ENCODE results near the gene CTNND2. TPM values are rescaled to one million over a fixed set of nuclear protein-coding genes. Genes with fewer than 3 reads are reported as not detected.

The CTNND2 gene
- total and polyA plus RNA-seq, 9 of the 15 experiments (the other 6 are each of a cell fraction or from before 2014, with no cell fraction given) = 0.03 to 0.35 TPM; not detected in 7

- TF ChIP-seq YY1 (IDR thresholded peaks at IDR 0.05; ENCODE audit: borderline replicate concordance in 1 of 3, control insufficient read depth in 1 of 3, extremely low read depth in 1 of 3, insufficient read depth in 3 of 3, insufficient read length in 1 of 3, insufficient replicate concordance in 2 of 3, low read depth in 1 of 3, low read length in 2 of 3) = no peak
- FAIRE-seq = no peak
- Histone ChIP-seq H3K4me3 (no peak overlapping the region), H3K79me2 (ENCODE audit: control insufficient read depth, insufficient read depth, low read length) (no peaks in the 10 kb centered on the region), H3K27me3 (ENCODE audit: control insufficient read depth in 2 of 2, insufficient read depth in 2 of 2, low read length in 2 of 2) (no peaks in the 10 kb centered on the region), H3K4me1 (replicated peaks in 1 of 2; ENCODE audit: control insufficient read depth in 2 of 2, insufficient read depth in 2 of 2, low read length in 2 of 2) (no peaks in the 10 kb centered on the region), H3K9ac (ENCODE audit: insufficient read depth in 1 of 2, low read depth in 2 of 2, low read length in 2 of 2) (no peak overlapping the region), H3K4me2 (ENCODE audit: insufficient read depth, low read length) (no peak overlapping the region), H3K27ac (ENCODE audit: extremely low read depth, low read depth, low read length) (no peak overlapping the region), H3K9me1 (ENCODE audit: control insufficient read depth, insufficient read depth, low read length) (no peaks in the 10 kb centered on the region), H3K9me3 (replicated peaks; ENCODE audit: control insufficient read depth, insufficient read depth, low read depth, low read length) (no peaks in the 10 kb centered on the region; the same call in 1 of the 2 replicates), H2AFZ (ENCODE audit: low read depth, low read length) (no peak overlapping the region), H3K36me3 (ENCODE audit: control insufficient read depth, insufficient read depth, low read length) (no peaks in the 10 kb centered on the region), H4K20me1 (replicated peaks; ENCODE audit: control insufficient read depth, insufficient read depth, low read length) (no peaks in the 10 kb centered on the region)
- ATAC-seq = no peak
- intact Hi-C loops (cut with micrococcal nuclease) (no loop called here), in situ Hi-C loops (cut with MboI) (no loop called here)
- no peak for DNase-seq (ENCODE audit: extremely low read depth in 1 of 4, low spot score in 3 of 4)
- whole genome bisulfite sequencing (ENCODE audit: insufficient coverage, low coverage, missing lambda C conversion rate) = 0% methylated on average over 10 of the region's 10 CpGs
- ChIA-PET POLR2A (no interaction called here), CTCF (ENCODE audit: low intra/inter-chr PET ratio) (no interaction called here)
- BruUV-seq (replicated peaks) = no TSS peak
Observed at GRCh38 chr5:11672385-11673085, 231.7 kb downstream of the CTNND2 start.

GRCh38 chr5:11658376-11658775 is 245.9 kb downstream of the CTNND2 start:
- no TSS peak for BruUV-seq (replicated peaks)
- POLR2A ChIA-PET = no interaction called here
- no peaks in the 10 kb centered on the region for H3K36me3 ChIP-seq (ENCODE audit: control insufficient read depth, insufficient read depth, low read length)
- H3K9ac ChIP-seq (ENCODE audit: insufficient read depth in 1 of 2, low read depth in 2 of 2, low read length in 2 of 2) = no peak overlapping the region
- intact Hi-C loops (cut with micrococcal nuclease) (no loop called here), in situ Hi-C loops (cut with MboI) (no loop called here)
- DNase-seq (ENCODE audit: extremely low read depth in 1 of 4, low spot score in 3 of 4) (no peak), FAIRE-seq (no peak), ATAC-seq (no peak)
- H4K20me1 ChIP-seq (replicated peaks; ENCODE audit: control insufficient read depth, insufficient read depth, low read length) = no peaks in the 10 kb centered on the region
- no peak overlapping the region for H3K4me2 ChIP-seq (ENCODE audit: insufficient read depth, low read length)
- H3K27ac ChIP-seq (ENCODE audit: extremely low read depth, low read depth, low read length) = no peak overlapping the region
- H3K4me1 ChIP-seq (replicated peaks in 1 of 2; ENCODE audit: control insufficient read depth in 2 of 2, insufficient read depth in 2 of 2, low read length in 2 of 2) = no peaks in the 10 kb centered on the region
- no peak overlapping the region for H3K4me3 ChIP-seq
- no peaks in the 10 kb centered on the region for H3K9me1 ChIP-seq (ENCODE audit: control insufficient read depth, insufficient read depth, low read length)
- WGBS (ENCODE audit: insufficient coverage, low coverage, missing lambda C conversion rate) = 0% methylated on average over 5 of the region's 5 CpGs
- CTCF ChIA-PET (ENCODE audit: low intra/inter-chr PET ratio) = no interaction called here
- H3K9me3 ChIP-seq (replicated peaks; ENCODE audit: control insufficient read depth, insufficient read depth, low read depth, low read length) = no peaks in the 10 kb centered on the region; the same call in 1 of the 2 replicates
- no peaks in the 10 kb centered on the region for H3K79me2 ChIP-seq (ENCODE audit: control insufficient read depth, insufficient read depth, low read length)
- no peaks in the 10 kb centered on the region; a peak in 1 of 5 replicates for H3K27me3 ChIP-seq (ENCODE audit: control insufficient read depth in 2 of 2, insufficient read depth in 2 of 2, low read length in 2 of 2)
- no peak overlapping the region for H2AFZ ChIP-seq (ENCODE audit: low read depth, low read length)
- TF ChIP-seq ZMIZ1 (IDR thresholded peaks at IDR 0.05; ENCODE audit: low read depth in 2 of 2, low read length in 2 of 2) (no peak), NR2C2 (CRISPR knock-in tag; IDR thresholded peaks at IDR 0.05) (no peak), NR2C2 (tag; IDR thresholded peaks at IDR 0.05) (no peak), HDAC3 (IDR thresholded peaks at IDR 0.05; ENCODE audit: borderline replicate concordance, partially characterized antibody) (no peak), RNF2 (IDR thresholded peaks at IDR 0.05) (no peak)

Measured in K562 (cell line).